ENCODE results near the gene MISFA.
"Not testable (repeated sequence)": the region's sequence is repeated elsewhere in the genome, so short reads cannot be mapped to it uniquely, and the experiment has no call there.

The MISFA gene

GRCh38 chr11:18618342-18619025, 18.9 kb downstream of the MISFA start:
- peak; percentile 12 for DNase-seq

DNA sequence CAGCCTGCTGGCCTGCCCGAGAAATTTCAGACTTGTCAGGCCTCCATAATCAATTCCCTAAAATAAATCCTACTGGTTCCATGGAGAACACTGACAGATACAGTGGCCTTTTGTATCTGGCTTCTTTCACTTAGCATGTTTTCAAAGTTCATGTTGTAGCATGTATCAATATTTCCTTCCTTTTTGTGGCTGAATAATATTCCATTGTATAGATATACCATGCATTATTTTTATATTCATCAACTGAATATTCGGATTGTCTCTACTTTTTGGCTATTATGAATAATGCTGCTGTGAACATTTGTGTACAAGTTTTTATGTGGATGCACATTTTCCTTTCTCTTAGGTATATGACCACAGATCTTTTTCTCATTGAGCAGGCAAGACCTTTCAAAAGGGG, 24.1 kb downstream of the MISFA start:
- no peak for DNase-seq

DNA sequence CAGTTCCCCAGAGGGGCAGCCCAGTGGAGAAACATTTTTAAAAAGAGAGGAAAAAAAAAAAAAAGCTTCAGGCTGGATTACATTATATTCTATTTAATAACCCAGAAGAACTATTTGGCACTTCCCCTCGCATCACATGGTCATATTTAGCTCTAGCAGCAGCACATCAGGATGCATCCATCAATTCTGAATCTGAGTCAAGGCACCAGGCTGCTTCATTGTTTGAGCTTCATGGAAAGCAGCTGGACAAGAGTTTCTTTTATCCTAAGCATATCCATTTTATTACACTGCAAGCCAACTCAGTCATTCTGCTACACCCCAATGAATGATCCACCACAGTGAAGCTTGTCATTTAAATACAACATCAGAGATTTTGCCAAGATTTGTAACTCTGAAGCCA, 24.6 kb downstream of the MISFA start:
- no peak for DNase-seq

DNA sequence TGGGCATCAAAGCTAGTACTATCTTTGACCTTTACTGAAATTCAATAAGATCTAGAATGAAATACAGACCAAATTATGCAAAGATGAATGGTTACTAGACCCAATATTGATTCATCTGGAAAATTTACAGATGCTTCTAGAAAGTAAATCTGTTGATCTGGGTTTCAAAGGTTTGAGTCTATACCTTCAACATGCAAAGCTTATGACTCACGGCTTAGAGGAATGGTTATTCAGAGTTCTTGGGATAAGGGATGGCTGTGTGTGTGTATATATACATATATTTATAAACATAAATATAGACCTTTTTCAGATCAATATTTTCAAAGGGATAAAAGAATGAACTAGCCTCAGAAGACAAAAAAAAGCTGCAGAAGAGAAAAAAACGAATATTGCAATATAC, 33.3 kb downstream of the MISFA start:
- no peak for DNase-seq

- DNase-seq = no peak
Observed at GRCh38 chr11:18633256-18634139, 33.9 kb downstream of the MISFA start.

GRCh38 chr11:18634140-18635032, 34.8 kb downstream of the MISFA start, which contains the start of gene SPTY2D1:
Gene SPTY2D1, minus strand, starts transcription at chr11:18634342. Its CDS starts 85 bp downstream, at chr11:18634257.
- peak; percentile 99 for DNase-seq

DNA sequence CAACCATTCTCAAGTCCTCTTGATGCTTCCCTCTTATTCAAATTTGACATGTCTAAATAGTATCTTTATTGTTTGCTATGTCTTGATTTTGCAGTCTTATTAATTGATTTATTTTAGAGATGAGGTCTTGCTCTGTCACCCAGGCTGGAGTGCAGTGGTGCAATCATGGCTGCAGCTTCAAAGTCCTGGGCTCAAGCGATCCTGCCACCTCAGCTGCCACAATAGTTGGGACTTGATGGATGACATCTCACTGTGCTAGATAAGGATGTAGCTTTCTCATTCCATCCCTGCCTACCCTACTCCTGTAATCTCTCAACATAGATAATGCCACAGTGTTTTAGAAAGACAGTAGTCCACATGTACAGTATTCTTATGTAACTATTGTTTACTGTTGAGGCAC, 42.1 kb downstream of the MISFA start:
- no peak for DNase-seq

DNA sequence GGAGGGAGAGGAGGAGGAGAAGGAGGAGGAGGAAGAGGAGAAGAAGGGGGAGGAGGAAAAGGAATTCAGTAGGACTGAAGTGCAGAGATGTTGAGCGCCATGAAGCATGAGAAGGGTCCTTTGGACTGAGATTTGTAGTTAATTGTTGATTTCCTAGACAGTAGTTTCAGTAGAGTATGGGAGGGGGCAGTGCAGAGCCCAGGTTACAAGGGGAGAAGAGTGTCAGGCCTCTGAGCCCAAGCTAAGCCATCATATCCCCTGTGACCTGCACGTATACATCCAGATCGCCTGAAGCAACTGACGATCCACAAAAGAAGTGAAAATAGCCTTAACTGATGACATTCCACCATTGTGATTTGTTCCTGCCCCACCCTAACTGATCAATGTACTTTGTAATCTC, 43.4 kb downstream of the MISFA start:
- not testable (repeated sequence) for DNase-seq

GRCh38 chr11:18650353-18650752, 50.8 kb downstream of the MISFA start:
- no peak for DNase-seq

GRCh38 chr11:18650859-18651557, 51.4 kb downstream of the MISFA start:
- peak; percentile 51 for DNase-seq
